Panc1 (cell line): ENCODE data around the gene PTPMT1. TPM values are rescaled to one million over a fixed set of nuclear protein-coding genes. Genes with fewer than 3 reads are reported as not detected.

Experiments used
- ATAC-seq: fragments of 200-7000 bp; cut with Tn5 transposase; 2 replicates; pipeline ENCODE4 v1.9.1; 2020; ENCODE audit warnings: mild to moderate bottlenecking, moderate library complexity
- Bru-seq: library from RNA; stranded (reverse); fragments of 400-500 nt; gene quantifications from one replicate; lab custom pipeline; 2021; lab: Mats Ljungman, UMichigan
- BruChase-seq, 2 experiments: library from RNA; stranded (reverse); fragments of 400-500 nt; gene quantifications; one replicate each; lab custom pipeline; 2021; lab: Mats Ljungman, UMichigan
- BruUV-seq: library from RNA; stranded (reverse); fragments of 400-500 nt; replicated peaks from 2 replicates; lab custom pipeline; 2021; lab: Mats Ljungman, UMichigan
- CTCF ChIA-PET: fragments of 300-600 bp; sonication (Branson Sonifier 250); formaldehyde crosslinking; loops from one replicate; lab custom pipeline; 2022; ENCODE audit warnings: antibody characterized with exemption; lab: Charles Lee
- POLR2A ChIA-PET: fragments of 300-600 bp; sonication (Branson Sonifier 250); formaldehyde crosslinking; loops from one replicate; lab custom pipeline; 2022; ENCODE audit warnings: antibody characterized with exemption; lab: Charles Lee
- DNase-seq: peaks from one replicate; pipeline ENCODE4 v3.0.0-alpha.2; 2010; ENCODE audit warnings: low read depth, low spot score
- H3K27ac ChIP-seq: 2 replicates; pipeline ENCODE4 v1.5.1; 2011; ENCODE audit warnings: mild to moderate bottlenecking, low read length, inconsistent platforms
- H3K27me3 ChIP-seq: fragments of 200-500 bp; sonication (Bioruptor generic); 2 replicates; pipeline ENCODE4 v1.6.0; 2014; ENCODE audit warnings: low read length, inconsistent platforms; ENCODE audit not compliant: control insufficient read depth, insufficient read depth
- H3K36me3 ChIP-seq: fragments of 200-500 bp; sonication (Bioruptor generic); 2 replicates; pipeline ENCODE4 v1.5.1; 2014; ENCODE audit warnings: inconsistent platforms, mild to moderate bottlenecking, low read length, moderate library complexity; ENCODE audit not compliant: control insufficient read depth, insufficient read depth
- H3K4me1 ChIP-seq: 2 replicates; pipeline ENCODE4 v1.5.1; 2011; ENCODE audit warnings: inconsistent platforms, mild to moderate bottlenecking, low read length, moderate library complexity; ENCODE audit not compliant: control insufficient read depth, insufficient read depth
- H3K4me3 ChIP-seq, 2 experiments: 2 replicates each; pipeline ENCODE4 v1.5.1; 2011 to 2012; ENCODE audit warnings: low read depth in 2 of 2, low read length in 2 of 2, mild to moderate bottlenecking in 2 of 2, inconsistent platforms in 1 of 2, moderate library complexity in 1 of 2
- H3K9me3 ChIP-seq: fragments of 200-500 bp; sonication (Bioruptor generic); 2 replicates; pipeline ENCODE4 v1.5.1; 2014; ENCODE audit warnings: low read depth, mild to moderate bottlenecking, inconsistent platforms, low read length, moderate library complexity; ENCODE audit not compliant: control insufficient read depth, insufficient read depth
- CTCF ChIP-seq: fragments of 450-650 bp; IDR thresholded peaks from 2 replicates; pipeline ENCODE4 v1.5.1; 2017; ENCODE audit warnings: mild to moderate bottlenecking
- POLR2AphosphoS5 ChIP-seq: IDR thresholded peaks from 2 replicates; pipeline ENCODE4 v1.6.1; 2012; ENCODE audit warnings: mild to moderate bottlenecking, low read depth, low read length, moderate library complexity
- SIN3A ChIP-seq: IDR thresholded peaks from 2 replicates; pipeline ENCODE4 v1.6.1; 2012; ENCODE audit warnings: low read depth, mild to moderate bottlenecking, low read length, moderate library complexity, borderline replicate concordance; ENCODE audit not compliant: insufficient read depth
- TCF7L2 ChIP-seq: IDR thresholded peaks from 2 replicates; pipeline ENCODE4 v1.6.1; 2011; ENCODE audit warnings: mild to moderate bottlenecking, low read depth, low read length, inconsistent platforms
- in situ Hi-C: cut with HindIII; loops from 2 replicates; pipeline ENCODE4 v1.10.0; 2016; ENCODE audit warnings: low sequenced_read_pairs, low pct_unique_long_range_greater_than_20kb
- intact Hi-C: fragments of 100-400 bp; cut with micrococcal nuclease; formaldehyde crosslinking; loops from one replicate; pipeline ENCODE4 v1.10.0; 2022; ENCODE audit not compliant: unreplicated experiment
- long read RNA-seq: library from polyadenylated mRNA; unstranded; transcript quantifications from one replicate; pipeline ENCODE4 v2.0.0, GENCODE V29; 2021; ENCODE audit not compliant: unreplicated experiment
- polyA plus RNA-seq: library from polyadenylated mRNA; unstranded; fragments of >200 nt; gene quantifications from one replicate; pipeline ENCODE4 v1.2.1, GENCODE V29; 2012; ENCODE audit warnings: missing spikeins; ENCODE audit not compliant: insufficient read length
- total RNA-seq: library from RNA; stranded (reverse); gene quantifications from one replicate; pipeline ENCODE4 v1.2.1, GENCODE V29; 2021; ENCODE audit not compliant: unreplicated experiment
- TF ChIP-seq, protein P1 (sequence below), 2 experiments: IDR thresholded peaks; 2 replicates each; pipeline ENCODE4 v1.6.1; 2011 to 2012; ENCODE audit warnings: low read depth in 2 of 2, control low read depth in 1 of 2, low read length in 1 of 2, mild to moderate bottlenecking in 1 of 2, moderate library complexity in 1 of 2; ENCODE audit not compliant: insufficient read depth in 1 of 2

PTPMT1 gene, protein sequence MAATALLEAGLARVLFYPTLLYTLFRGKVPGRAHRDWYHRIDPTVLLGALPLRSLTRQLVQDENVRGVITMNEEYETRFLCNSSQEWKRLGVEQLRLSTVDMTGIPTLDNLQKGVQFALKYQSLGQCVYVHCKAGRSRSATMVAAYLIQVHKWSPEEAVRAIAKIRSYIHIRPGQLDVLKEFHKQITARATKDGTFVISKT
- total RNA-seq (81.0 TPM), Bru-seq, nascent RNA (percentile 74 among the genes with signal in this experiment), BruChase-seq, experiment 1, labeled RNA remaining after a 2-hour chase (percentile 66 among the genes with signal in this experiment), BruChase-seq, experiment 2, labeled RNA remaining after a 6-hour chase (percentile 78 among the genes with signal in this experiment)
- polyA plus RNA-seq, result 118 TPM
- long read RNA-seq, transcript PTPMT1-202 (4 exons, 768 nt), result major isoform, 43 of 110 reads
- long read RNA-seq, transcript PTPMT1-201 (3 exons, 928 nt), result minor isoform, 17 of 110 reads
- long read RNA-seq, transcript PTPMT1-203 (2 exons, 1,014 nt), result minor isoform, 12 of 110 reads
- long read RNA-seq, transcript PTPMT1-205 (3 exons, 1,611 nt), result minor isoform, 28 of 110 reads
- long read RNA-seq, partial matches to known transcripts, result 8 of 110 reads
- long read RNA-seq, other reads (novel, unspliced or antisense), result 2 of 110 reads

GRCh38 chr11:47565340-47566148, at the start of gene PTPMT1:
PTPMT1 (plus strand) TSS chr11:47565599; CDS start chr11:47565623, 24 bp downstream.
- no peak for TF ChIP-seq TCF7L2
- TF ChIP-seq POLR2AphosphoS5, result peak; percentile 61
- TF ChIP-seq SIN3A, result 0 out of 2 replicates have a peak, but pooled peaks have one; percentile 56
- no peak for DNase-seq
- ChIA-PET CTCF (no interaction called here), POLR2A (interaction anchor here (0.5 kb wide), 1 partner anchor 912 kb away, joined by 5 read pairs; no protein-coding TSS in a partner anchor)
- Histone ChIP-seq H3K9me3 (no peaks in the 10 kb centered on the region), H3K4me3 (peak within 1 kb of the TSS; percentile 77 to 94), H3K36me3 (no peaks in the 10 kb centered on the region), H3K27me3 (no peaks in the 10 kb centered on the region), H3K27ac (peak within 1 kb of the TSS; percentile 89), H3K4me1 (peaks cover 4% of the 10 kb centered on the region; the same call in 1 of the 2 replicates)
- intact Hi-C loops, result no loop called here
- no TSS peak for BruUV-seq
- peak; percentile 98 for ATAC-seq
- in situ Hi-C loops, result no loop called here

DNA sequence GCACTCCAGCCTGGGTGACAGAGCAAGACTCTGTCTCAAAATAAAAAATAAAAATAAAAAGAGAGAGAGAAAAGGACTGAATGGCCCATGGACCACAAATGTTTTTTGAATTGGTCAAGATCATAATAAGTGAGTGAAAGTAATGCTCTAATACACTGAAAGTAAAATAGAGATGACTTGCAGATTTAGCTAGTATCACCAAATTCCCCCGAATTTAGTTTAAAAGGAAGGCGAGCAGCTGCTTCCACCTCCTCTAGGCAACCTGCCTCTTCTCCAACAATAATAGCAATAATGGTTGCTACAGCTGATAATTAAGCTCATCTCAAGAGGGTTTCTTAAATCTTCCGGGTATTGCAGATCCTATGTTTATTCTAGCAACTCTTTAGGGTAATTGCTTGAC, 49.2 kb upstream of the PTPMT1 start:
- H3K9me3 ChIP-seq, result no peaks in the 10 kb centered on the region
- BruUV-seq, result no TSS peak
- TF ChIP-seq POLR2AphosphoS5 (no peak), CTCF (no peak), SIN3A (no peak), TCF7L2 (no peak)
- TF ChIP-seq, protein P1, sequence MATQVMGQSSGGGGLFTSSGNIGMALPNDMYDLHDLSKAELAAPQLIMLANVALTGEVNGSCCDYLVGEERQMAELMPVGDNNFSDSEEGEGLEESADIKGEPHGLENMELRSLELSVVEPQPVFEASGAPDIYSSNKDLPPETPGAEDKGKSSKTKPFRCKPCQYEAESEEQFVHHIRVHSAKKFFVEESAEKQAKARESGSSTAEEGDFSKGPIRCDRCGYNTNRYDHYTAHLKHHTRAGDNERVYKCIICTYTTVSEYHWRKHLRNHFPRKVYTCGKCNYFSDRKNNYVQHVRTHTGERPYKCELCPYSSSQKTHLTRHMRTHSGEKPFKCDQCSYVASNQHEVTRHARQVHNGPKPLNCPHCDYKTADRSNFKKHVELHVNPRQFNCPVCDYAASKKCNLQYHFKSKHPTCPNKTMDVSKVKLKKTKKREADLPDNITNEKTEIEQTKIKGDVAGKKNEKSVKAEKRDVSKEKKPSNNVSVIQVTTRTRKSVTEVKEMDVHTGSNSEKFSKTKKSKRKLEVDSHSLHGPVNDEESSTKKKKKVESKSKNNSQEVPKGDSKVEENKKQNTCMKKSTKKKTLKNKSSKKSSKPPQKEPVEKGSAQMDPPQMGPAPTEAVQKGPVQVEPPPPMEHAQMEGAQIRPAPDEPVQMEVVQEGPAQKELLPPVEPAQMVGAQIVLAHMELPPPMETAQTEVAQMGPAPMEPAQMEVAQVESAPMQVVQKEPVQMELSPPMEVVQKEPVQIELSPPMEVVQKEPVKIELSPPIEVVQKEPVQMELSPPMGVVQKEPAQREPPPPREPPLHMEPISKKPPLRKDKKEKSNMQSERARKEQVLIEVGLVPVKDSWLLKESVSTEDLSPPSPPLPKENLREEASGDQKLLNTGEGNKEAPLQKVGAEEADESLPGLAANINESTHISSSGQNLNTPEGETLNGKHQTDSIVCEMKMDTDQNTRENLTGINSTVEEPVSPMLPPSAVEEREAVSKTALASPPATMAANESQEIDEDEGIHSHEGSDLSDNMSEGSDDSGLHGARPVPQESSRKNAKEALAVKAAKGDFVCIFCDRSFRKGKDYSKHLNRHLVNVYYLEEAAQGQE (IDR thresholded peaks at IDR 0.05; ENCODE audit: insufficient read depth in 1 of 2, low read depth in 2 of 2, low read length in 1 of 2), result no peak
- H3K4me1 ChIP-seq, result peaks cover 53% of the 10 kb centered on the region
- CTCF ChIA-PET, result no interaction called here
- H3K27me3 ChIP-seq, result no peaks in the 10 kb centered on the region
- H3K27ac ChIP-seq, result no peak overlapping the region
- ATAC-seq (no peak), DNase-seq (no peak)
- no peak overlapping the region for H3K4me3 ChIP-seq
- H3K36me3 ChIP-seq, result no peaks in the 10 kb centered on the region
- intact Hi-C loops, result no loop called here
- POLR2A ChIA-PET, result no interaction called here
- in situ Hi-C loops, result no loop called here
